CD4-positive, CD25-positive, alpha-beta regulatory T cell (primary cell): ENCODE measurements around the gene ROPN1. TPM values are rescaled to one million over a fixed set of nuclear protein-coding genes. Genes with fewer than 3 reads are reported as not detected.
A peak's percentile ranks its signal among the peaks of the same experiment; 100 is the strongest.

ENCODE experiments used
- ATAC-seq, 2 donors: fragments of 150-1000 bp; cut with Tn5 transposase; one replicate each; pipeline ENCODE4 v1.10.0; 2021; ENCODE audit warnings: low read depth in 2 of 2, moderate number of reproducible peaks in 2 of 2, moderate library complexity in 1 of 2
- DNase-seq, 3 donors: peaks; one replicate each; pipeline versions ENCODE4 v3.0.0 to v3.0.0-alpha.2; 2012 to 2022; ENCODE audit warnings: mixed read lengths in 1 of 3
- H3K27ac ChIP-seq: one replicate; pipeline ENCODE4 v1.7.0; 2013; ENCODE audit warnings: mild to moderate bottlenecking, low read length; ENCODE audit not compliant: insufficient read depth, poor library complexity, severe bottlenecking
- H3K27me3 ChIP-seq: one replicate; pipeline ENCODE4 v1.7.0; 2013; ENCODE audit warnings: low read length; ENCODE audit not compliant: control insufficient read depth, insufficient read depth
- H3K36me3 ChIP-seq: one replicate; pipeline ENCODE4 v1.7.0; 2013; ENCODE audit warnings: mild to moderate bottlenecking, low read length, moderate library complexity; ENCODE audit not compliant: control insufficient read depth, insufficient read depth
- H3K4me1 ChIP-seq: 2 replicates; pipeline ENCODE4 v1.7.0; 2013; ENCODE audit warnings: mild to moderate bottlenecking, low read length; ENCODE audit not compliant: insufficient read depth, control insufficient read depth, poor library complexity, severe bottlenecking
- H3K4me3 ChIP-seq: one replicate; pipeline ENCODE4 v1.7.0; 2013; ENCODE audit warnings: low read depth, mild to moderate bottlenecking, low read length, moderate library complexity
- H3K9me3 ChIP-seq, 2 experiments: 1 replicate in 1 of 2; 2 replicates in 1 of 2; pipeline ENCODE4 v1.7.0; 2013; ENCODE audit warnings: low read length in 2 of 2, mild to moderate bottlenecking in 1 of 2, moderate library complexity in 1 of 2; ENCODE audit not compliant: control insufficient read depth in 2 of 2
- H3K27ac Mint-ChIP-seq, 3 donors: one replicate each; pipeline ENCODE4 v1.8.0; 2020 to 2022; ENCODE audit warnings: mild to moderate bottlenecking in 3 of 3, mixed read lengths in 3 of 3, moderate library complexity in 2 of 3
- H3K27me3 Mint-ChIP-seq: one replicate; pipeline ENCODE4 v1.8.0; 2022; ENCODE audit warnings: mild to moderate bottlenecking, mixed read lengths
- H3K36me3 Mint-ChIP-seq: one replicate; pipeline ENCODE4 v1.8.0; 2020; ENCODE audit warnings: mixed read lengths
- H3K4me1 Mint-ChIP-seq, 4 donors: one replicate each; pipeline ENCODE4 v1.8.0; 2020 to 2022; ENCODE audit warnings: mixed read lengths in 4 of 4, mild to moderate bottlenecking in 1 of 4
- H3K4me3 Mint-ChIP-seq, 4 donors: one replicate each; pipeline ENCODE4 v1.8.0; 2020 to 2022; ENCODE audit warnings: mild to moderate bottlenecking in 4 of 4, mixed read lengths in 4 of 4, moderate library complexity in 3 of 4
- H3K9me3 Mint-ChIP-seq, 7 donors: one replicate each; pipeline ENCODE4 v1.8.0; 2020 to 2022; ENCODE audit warnings: mixed read lengths in 7 of 7, mild to moderate bottlenecking in 3 of 7, moderate library complexity in 2 of 7
- polyA plus RNA-seq, 4 donors: library from polyadenylated mRNA; unstranded; fragments of 300-500 nt; fragmentation: Illumina TruSeq; gene quantifications; one replicate each; pipeline ENCODE4 v1.2.3, GENCODE V29; 2021
- total RNA-seq: library from RNA; stranded (reverse); gene quantifications from one replicate; pipeline ENCODE4 v1.2.3, GENCODE V29; 2022

Gene ROPN1
- total and polyA plus RNA-seq, 5 donors from 2014 or later, result not detected

DNA sequence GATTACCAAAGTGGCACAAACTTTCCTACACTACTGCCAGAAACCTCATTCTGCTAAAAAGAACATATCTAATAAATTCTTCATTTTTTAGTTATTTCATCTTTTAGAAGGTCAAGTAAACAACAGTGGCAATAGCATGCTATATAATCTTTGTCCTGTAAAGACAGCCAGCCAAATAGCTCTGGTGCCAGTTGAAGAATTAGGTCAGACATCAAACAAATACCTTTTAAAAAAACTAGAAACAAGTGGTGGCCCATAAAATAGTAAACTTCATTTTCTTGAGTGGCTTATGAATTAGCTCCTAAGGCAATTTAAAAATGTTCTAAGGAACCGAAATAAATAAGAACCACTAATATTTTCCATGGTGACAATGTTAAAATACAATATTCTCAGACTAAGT lies 50.4 kb downstream of the ROPN1 start:
- Histone ChIP-seq H3K36me3 (peaks cover 24% of the 10 kb centered on the region), H3K4me1 (no peaks in the 10 kb centered on the region), H3K4me3 (no peak overlapping the region), H3K9me3 (no peaks in the 10 kb centered on the region), H3K27me3 (no peaks in the 10 kb centered on the region), H3K27ac (no peak overlapping the region)
- peaks cover 51% of the 10 kb centered on the region for H3K36me3 Mint-ChIP-seq
- H3K4me1 Mint-ChIP-seq, result peaks cover 0 to 8% (median 2%) of the 10 kb centered on the region in 4 donors
- no peaks in the 10 kb centered on the region for H3K9me3 Mint-ChIP-seq
- DNase-seq (no peak), ATAC-seq (no peak)
- no peak overlapping the region for H3K27ac Mint-ChIP-seq
- H3K27me3 Mint-ChIP-seq, result no peaks in the 10 kb centered on the region
- H3K4me3 Mint-ChIP-seq, result no peak overlapping the region

DNA sequence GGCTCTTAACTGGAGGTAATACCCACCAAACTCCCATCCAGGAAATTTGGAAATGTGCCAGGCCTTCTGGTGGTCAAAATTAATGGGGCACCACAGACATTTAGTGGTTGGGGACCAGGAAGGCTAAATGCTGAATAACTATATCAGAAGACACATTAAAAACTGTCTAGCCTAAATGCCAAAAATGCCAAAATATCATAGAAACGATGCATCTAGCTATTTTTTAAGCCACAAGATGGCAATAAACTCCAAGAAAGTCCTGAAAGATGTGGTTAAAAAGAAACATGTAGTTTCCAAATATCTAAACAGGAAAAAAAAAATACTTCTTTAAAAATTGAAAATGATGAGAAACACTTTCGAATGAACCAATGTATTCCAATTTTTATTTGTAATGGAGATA lies 50.8 kb downstream of the ROPN1 start:
- Mint-ChIP-seq H3K27me3 (no peaks in the 10 kb centered on the region), H3K9me3 (no peaks in the 10 kb centered on the region), H3K4me1 (peaks cover 0 to 8% (median 2%) of the 10 kb centered on the region in 4 donors), H3K4me3 (no peak overlapping the region), H3K27ac (peak overlapping the region in 1 of 3 donors; percentile 15), H3K36me3 (peaks cover 53% of the 10 kb centered on the region)
- no peak overlapping the region for H3K27ac ChIP-seq
- H3K4me1 ChIP-seq, result no peaks in the 10 kb centered on the region
- no peak for ATAC-seq
- no peaks in the 10 kb centered on the region for H3K27me3 ChIP-seq
- no peak overlapping the region for H3K4me3 ChIP-seq
- no peaks in the 10 kb centered on the region for H3K9me3 ChIP-seq
- peaks cover 22% of the 10 kb centered on the region for H3K36me3 ChIP-seq
- DNase-seq, result no peak

DNA sequence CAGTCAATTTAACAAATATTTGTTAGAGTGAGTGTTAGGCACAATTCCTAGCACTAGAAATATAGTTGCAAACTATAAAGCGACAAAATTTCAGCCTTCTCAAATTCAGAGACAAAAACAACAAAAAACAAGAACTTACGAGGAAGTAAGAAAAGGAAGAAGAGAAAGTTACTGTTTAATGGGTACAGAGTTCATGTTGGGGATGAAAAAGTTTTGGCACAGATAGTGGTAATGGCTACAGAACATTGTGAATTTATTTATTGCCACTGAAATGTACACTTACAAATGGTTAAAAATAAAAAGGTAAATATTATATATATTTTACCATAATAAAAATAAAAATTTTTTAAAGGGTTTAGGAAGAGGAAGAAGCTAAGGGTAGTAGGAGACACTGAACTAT lies 52.2 kb downstream of the ROPN1 start:
- Mint-ChIP-seq H3K4me1 (peaks cover 0 to 8% (median 3%) of the 10 kb centered on the region in 4 donors), H3K27me3 (no peaks in the 10 kb centered on the region), H3K9me3 (no peaks in the 10 kb centered on the region), H3K36me3 (peaks cover 60% of the 10 kb centered on the region), H3K27ac (no peak overlapping the region), H3K4me3 (no peak overlapping the region)
- no peak for DNase-seq
- H3K4me3 ChIP-seq, result no peak overlapping the region
- peaks cover 21% of the 10 kb centered on the region for H3K36me3 ChIP-seq
- no peaks in the 10 kb centered on the region for H3K9me3 ChIP-seq
- no peak for ATAC-seq
- no peaks in the 10 kb centered on the region for H3K4me1 ChIP-seq
- no peaks in the 10 kb centered on the region for H3K27me3 ChIP-seq
- no peak overlapping the region for H3K27ac ChIP-seq

- Histone ChIP-seq H3K4me3 (no peak overlapping the region), H3K27ac (no peak overlapping the region), H3K9me3 (no peaks in the 10 kb centered on the region), H3K4me1 (no peaks in the 10 kb centered on the region), H3K36me3 (peaks cover 11% of the 10 kb centered on the region), H3K27me3 (no peaks in the 10 kb centered on the region)
- H3K4me3 Mint-ChIP-seq, result no peak overlapping the region
- H3K27ac Mint-ChIP-seq, result no peak overlapping the region
- H3K36me3 Mint-ChIP-seq, result peaks cover 53% of the 10 kb centered on the region
- ATAC-seq (no peak), DNase-seq (no peak)
- H3K4me1 Mint-ChIP-seq, result peaks cover 0 to 14% (median 4%) of the 10 kb centered on the region in 4 donors
- H3K27me3 Mint-ChIP-seq, result no peaks in the 10 kb centered on the region
- H3K9me3 Mint-ChIP-seq, result no peaks in the 10 kb centered on the region
These were observed 55.5 kb downstream of the ROPN1 start for GRCh38 chr3:123936400-123936799.

DNA sequence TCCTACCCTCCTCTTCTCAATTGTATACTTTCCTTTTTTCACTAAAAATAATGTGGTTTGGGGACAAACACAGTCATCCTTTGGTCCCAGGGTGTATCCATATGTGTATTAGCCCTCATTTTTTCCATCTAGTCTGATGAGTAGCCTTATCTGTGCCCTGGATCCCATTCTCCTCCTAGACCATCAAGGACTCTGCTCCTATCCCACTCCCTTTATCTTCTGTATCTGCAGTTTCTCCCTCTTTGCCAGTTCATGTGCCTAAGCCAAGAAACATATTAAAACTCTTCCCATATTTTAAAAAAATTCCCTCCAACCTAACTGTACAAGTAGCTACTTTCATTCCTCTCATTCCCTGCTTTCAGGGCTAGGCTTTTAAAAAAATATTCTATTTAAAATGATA lies 56.1 kb downstream of the ROPN1 start:
- peak overlapping the region; percentile 24 to 57 (median 50) for H3K27ac Mint-ChIP-seq
- peaks cover 0 to 13% (median 4%) of the 10 kb centered on the region in 4 donors for H3K4me1 Mint-ChIP-seq
- H3K36me3 ChIP-seq, result peaks cover 13% of the 10 kb centered on the region
- no peak for ATAC-seq
- H3K4me3 Mint-ChIP-seq, result no peak overlapping the region
- H3K27me3 ChIP-seq, result no peaks in the 10 kb centered on the region
- H3K27ac ChIP-seq, result no peak overlapping the region
- H3K9me3 Mint-ChIP-seq, result no peaks in the 10 kb centered on the region
- H3K4me3 ChIP-seq, result no peak overlapping the region
- no peaks in the 10 kb centered on the region for H3K9me3 ChIP-seq
- H3K27me3 Mint-ChIP-seq, result no peaks in the 10 kb centered on the region
- no peaks in the 10 kb centered on the region for H3K4me1 ChIP-seq
- no peak for DNase-seq
- H3K36me3 Mint-ChIP-seq, result peaks cover 57% of the 10 kb centered on the region

DNA sequence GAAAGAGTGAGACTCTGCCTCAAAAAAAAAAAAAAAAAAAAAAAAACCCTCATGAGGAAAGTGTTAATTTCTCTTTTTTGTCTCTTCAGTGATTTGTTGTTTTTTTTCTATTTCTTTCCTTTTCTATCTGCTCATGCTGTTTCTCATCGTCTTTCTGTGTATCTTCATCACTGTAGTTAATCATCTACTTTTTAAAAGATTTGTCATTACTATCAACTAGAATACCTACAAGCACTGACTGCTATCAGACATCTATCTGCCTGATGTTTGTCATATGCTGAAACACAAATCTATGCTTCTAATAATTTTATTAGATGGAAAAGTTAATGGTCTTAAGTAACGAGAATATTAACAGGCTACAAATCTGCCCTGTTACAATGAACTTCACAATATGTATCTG lies 57.7 kb downstream of the ROPN1 start:
- Mint-ChIP-seq H3K9me3 (peaks cover 0 to 1% (median 0%) of the 10 kb centered on the region in 7 donors), H3K4me3 (no peak overlapping the region), H3K4me1 (peaks cover 0 to 7% (median 3%) of the 10 kb centered on the region in 4 donors), H3K36me3 (peaks cover 56% of the 10 kb centered on the region), H3K27ac (no peak overlapping the region), H3K27me3 (no peaks in the 10 kb centered on the region)
- H3K4me1 ChIP-seq, result no peaks in the 10 kb centered on the region
- no peak for DNase-seq
- H3K27me3 ChIP-seq, result no peaks in the 10 kb centered on the region
- H3K36me3 ChIP-seq, result peaks cover 25% of the 10 kb centered on the region
- H3K27ac ChIP-seq, result no peak overlapping the region
- no peak overlapping the region for H3K4me3 ChIP-seq
- no peak for ATAC-seq
- H3K9me3 ChIP-seq, result no peaks in the 10 kb centered on the region

GRCh38 chr3:123930445-123930844 lies 61.5 kb downstream of the ROPN1 start:
- H3K9me3 Mint-ChIP-seq, result peaks cover 0 to 1% (median 0%) of the 10 kb centered on the region in 7 donors
- H3K27me3 Mint-ChIP-seq, result no peaks in the 10 kb centered on the region
- no peak for ATAC-seq
- peaks cover 27% of the 10 kb centered on the region for H3K36me3 ChIP-seq
- H3K9me3 ChIP-seq, result no peaks in the 10 kb centered on the region
- peaks cover 41% of the 10 kb centered on the region for H3K36me3 Mint-ChIP-seq
- DNase-seq, result no peak
- no peak overlapping the region for H3K4me3 Mint-ChIP-seq
- no peak overlapping the region for H3K27ac ChIP-seq
- no peak overlapping the region for H3K4me3 ChIP-seq
- H3K27me3 ChIP-seq, result no peaks in the 10 kb centered on the region
- no peaks in the 10 kb centered on the region for H3K4me1 ChIP-seq
- no peak overlapping the region for H3K27ac Mint-ChIP-seq
- H3K4me1 Mint-ChIP-seq, result peaks cover 0 to 7% (median under 1%) of the 10 kb centered on the region in 4 donors

GRCh38 chr3:123929325-123929724 lies 62.6 kb downstream of the ROPN1 start:
- peaks cover 2 to 3% of the 10 kb centered on the region in 2 experiments for H3K9me3 ChIP-seq
- H3K36me3 ChIP-seq, result peaks cover 30% of the 10 kb centered on the region
- ATAC-seq (no peak), DNase-seq (no peak)
- Mint-ChIP-seq H3K27me3 (no peaks in the 10 kb centered on the region), H3K9me3 (peaks cover 0 to 3% (median 2%) of the 10 kb centered on the region in 7 donors), H3K36me3 (peaks cover 46% of the 10 kb centered on the region), H3K4me3 (no peak overlapping the region), H3K27ac (peak overlapping the region in 1 of 3 donors; percentile 30), H3K4me1 (peaks cover 0 to 7% (median under 1%) of the 10 kb centered on the region in 4 donors)
- no peaks in the 10 kb centered on the region for H3K4me1 ChIP-seq
- H3K27ac ChIP-seq, result no peak overlapping the region
- H3K27me3 ChIP-seq, result no peaks in the 10 kb centered on the region
- H3K4me3 ChIP-seq, result no peak overlapping the region
